ENCODE data around the gene PSMC1.

The PSMC1 gene

DNA sequence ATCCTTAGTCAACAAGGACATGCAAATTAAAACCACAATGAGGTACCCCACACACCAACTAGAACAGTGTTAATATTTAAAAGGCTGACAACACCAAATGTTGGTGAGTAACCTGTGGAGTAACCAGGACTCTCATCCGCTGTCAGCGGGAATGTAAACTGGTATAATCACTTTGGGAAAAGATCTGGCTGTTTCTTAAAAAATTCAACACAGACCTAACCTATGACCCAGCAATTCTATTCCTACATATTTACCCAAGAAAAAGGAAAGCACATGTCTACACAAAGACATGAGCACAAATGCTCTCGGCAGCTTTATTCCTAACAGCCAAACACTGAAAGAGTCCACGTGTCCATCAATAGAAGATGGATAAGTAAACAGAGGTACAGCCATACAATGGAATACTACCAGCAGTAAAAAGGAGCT is 48.8 kb downstream of the PSMC1 start:
- H3K36me3 ChIP-seq (replicated peaks; ENCODE audit: insufficient read depth, low read length): no peaks in the 10 kb centered on the region
- no peak overlapping the region for H2AFZ ChIP-seq (ENCODE audit: low read length)
- H4K20me1 ChIP-seq (ENCODE audit: insufficient read depth, low read length): no peaks in the 10 kb centered on the region
- no peaks in the 10 kb centered on the region for H3F3A ChIP-seq (ENCODE audit: insufficient read depth, low read length)
- H3K4me2 ChIP-seq (ENCODE audit: low read depth, low read length): no peak overlapping the region
- H3K9ac ChIP-seq (ENCODE audit: low read length): no peak overlapping the region
- TF ChIP-seq EZH2 (optimal IDR thresholded peaks at IDR 0.05; ENCODE audit: low read depth, low read length) (no peak), EZH2phosphoT487 (IDR thresholded peaks at IDR 0.05; ENCODE audit: low read length) (no peak), CTCF (IDR thresholded peaks at IDR 0.05; ENCODE audit: low read length) (no peak)
- H3K79me2 ChIP-seq (ENCODE audit: low read length): no peaks in the 10 kb centered on the region
- H3K4me1 ChIP-seq (ENCODE audit: low read length): no peaks in the 10 kb centered on the region
- H3K27ac ChIP-seq (ENCODE audit: low read length): no peak overlapping the region
- no peaks in the 10 kb centered on the region for H3K9me2 ChIP-seq (replicated peaks; ENCODE audit: insufficient read depth, low read length)
- H3K9me3 ChIP-seq (replicated peaks; ENCODE audit: insufficient read depth, low read length): no peaks in the 10 kb centered on the region
- no peak overlapping the region for H3K4me3 ChIP-seq (ENCODE audit: low read length)
- no peaks in the 10 kb centered on the region for H3K27me3 ChIP-seq (replicated peaks; ENCODE audit: insufficient read depth, low read length)
- no peak for DNase-seq

DNA sequence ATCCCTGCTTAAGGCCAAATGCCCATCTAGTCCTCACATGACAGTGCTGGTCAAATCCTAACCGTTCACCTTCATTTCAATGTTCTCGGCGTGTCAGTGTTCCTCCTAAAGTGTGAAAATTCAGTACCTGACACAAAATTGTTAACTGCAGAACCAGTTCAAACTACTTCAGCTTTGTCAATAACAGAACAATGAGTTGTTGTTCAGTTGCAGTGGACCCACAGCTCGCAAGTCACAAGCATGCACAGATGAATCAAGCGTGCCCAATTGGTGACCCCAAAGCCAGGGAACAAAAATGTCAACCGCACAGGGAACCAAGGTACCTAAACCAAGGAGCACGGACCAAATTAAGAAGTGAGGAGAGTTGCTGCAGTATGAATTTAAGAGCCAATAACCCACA is 52.2 kb downstream of the PSMC1 start:
- no peaks in the 10 kb centered on the region for H3K9me3 ChIP-seq (replicated peaks; ENCODE audit: insufficient read depth, low read length)
- H3K9me2 ChIP-seq (replicated peaks; ENCODE audit: insufficient read depth, low read length): no peaks in the 10 kb centered on the region
- no peak overlapping the region for H3K9ac ChIP-seq (ENCODE audit: low read length)
- H2AFZ ChIP-seq (ENCODE audit: low read length): no peak overlapping the region
- H3K79me2 ChIP-seq (ENCODE audit: low read length): no peaks in the 10 kb centered on the region
- no peak overlapping the region for H3K4me2 ChIP-seq (ENCODE audit: low read depth, low read length)
- no peaks in the 10 kb centered on the region for H3K27me3 ChIP-seq (replicated peaks; ENCODE audit: insufficient read depth, low read length)
- H3F3A ChIP-seq (ENCODE audit: insufficient read depth, low read length): no peaks in the 10 kb centered on the region
- no peak overlapping the region for H3K4me3 ChIP-seq (ENCODE audit: low read length)
- no peaks in the 10 kb centered on the region for H3K4me1 ChIP-seq (ENCODE audit: low read length)
- H4K20me1 ChIP-seq (ENCODE audit: insufficient read depth, low read length): no peaks in the 10 kb centered on the region
- no peak for DNase-seq
- H3K27ac ChIP-seq (ENCODE audit: low read length): no peak overlapping the region
- no peaks in the 10 kb centered on the region for H3K36me3 ChIP-seq (replicated peaks; ENCODE audit: insufficient read depth, low read length)
- no peak for TF ChIP-seq CTCF (IDR thresholded peaks at IDR 0.05; ENCODE audit: low read length)
- no peak for TF ChIP-seq EZH2phosphoT487 (IDR thresholded peaks at IDR 0.05; ENCODE audit: low read length)
- TF ChIP-seq EZH2 (optimal IDR thresholded peaks at IDR 0.05; ENCODE audit: low read depth, low read length): no peak

DNA sequence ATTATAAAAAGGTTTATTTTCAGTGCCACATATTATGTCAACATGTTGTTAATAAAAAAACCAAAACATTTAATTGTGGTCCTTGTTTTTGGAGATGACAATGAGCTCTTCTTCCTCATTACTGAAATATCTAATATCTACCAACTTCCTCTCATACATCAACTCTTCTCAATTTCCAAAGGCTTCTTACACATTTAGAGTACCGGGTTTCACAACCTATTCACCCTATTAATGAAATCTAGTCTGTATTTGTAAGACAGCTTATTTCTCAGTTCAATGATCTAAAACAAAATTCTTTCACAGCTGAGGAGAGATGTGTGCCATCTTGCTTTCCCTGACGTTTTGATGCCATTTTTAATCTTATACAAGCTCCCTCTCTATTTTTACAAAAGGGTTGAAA is 60.9 kb downstream of the PSMC1 start:
- Histone ChIP-seq H4K20me1 (ENCODE audit: insufficient read depth, low read length) (no peaks in the 10 kb centered on the region), H3K9me3 (replicated peaks; ENCODE audit: insufficient read depth, low read length) (no peaks in the 10 kb centered on the region), H3F3A (ENCODE audit: insufficient read depth, low read length) (no peaks in the 10 kb centered on the region), H3K4me3 (ENCODE audit: low read length) (no peak overlapping the region), H3K4me2 (ENCODE audit: low read depth, low read length) (no peak overlapping the region), H2AFZ (ENCODE audit: low read length) (no peak overlapping the region), H3K27ac (ENCODE audit: low read length) (no peak overlapping the region), H3K27me3 (replicated peaks; ENCODE audit: insufficient read depth, low read length) (no peaks in the 10 kb centered on the region), H3K36me3 (replicated peaks; ENCODE audit: insufficient read depth, low read length) (no peaks in the 10 kb centered on the region), H3K9me2 (replicated peaks; ENCODE audit: insufficient read depth, low read length) (no peaks in the 10 kb centered on the region), H3K9ac (ENCODE audit: low read length) (no peak overlapping the region), H3K79me2 (ENCODE audit: low read length) (peaks cover 9% of the 10 kb centered on the region), H3K4me1 (ENCODE audit: low read length) (no peaks in the 10 kb centered on the region)
- no peak for TF ChIP-seq EZH2 (optimal IDR thresholded peaks at IDR 0.05; ENCODE audit: low read depth, low read length)
- no peak for TF ChIP-seq EZH2phosphoT487 (IDR thresholded peaks at IDR 0.05; ENCODE audit: low read length)
- TF ChIP-seq CTCF (IDR thresholded peaks at IDR 0.05; ENCODE audit: low read length): no peak
- no peak for DNase-seq
